Measurements from ENCODE around the gene PDS5B. TPM values are rescaled to one million over a fixed set of nuclear protein-coding genes. Genes with fewer than 3 reads are reported as not detected.

Gene PDS5B
- 43.9 and 44.2 TPM in 2 replicates for total RNA-seq (2014; rRNA removed; shearing (Covaris generic))
- 35.8 and 46.5 TPM in 2 replicates for polyA plus RNA-seq (2016; fragmentation: Nextera tagmentation; extraction: Ambion mirVana)
- long read RNA-seq, partial matches to known transcripts: 6 of 7 reads
- long read RNA-seq, other reads (novel, unspliced or antisense): 1 of 7 reads

GRCh38 chr13:32586080-32586900 lies at the start of gene PDS5B:
Gene PDS5B (plus strand): TSS chr13:32586452. CDS start chr13:32648773, 62,321 bp downstream.
- Mint-ChIP-seq H3K9me3 (no peaks in the 10 kb centered on the region), H3K4me1 (peaks cover 29% of the 10 kb centered on the region), H3K4me3 (peak within 1 kb of the TSS; percentile 86), H3K27me3 (ENCODE audit: insufficient read depth, low read depth, poor library complexity) (peaks cover 10% of the 10 kb centered on the region), H3K36me3 (ENCODE audit: low read depth) (no peaks in the 10 kb centered on the region; the same call in 2 of the 3 replicates), H3K27ac (peak within 1 kb of the TSS; percentile 94)
- DNase-seq (ENCODE audit: low spot score): peak; percentile 96
- no peaks in the 10 kb centered on the region for H3K27me3 ChIP-seq (ENCODE audit: insufficient read depth)
- H4K20me1 ChIP-seq (replicated peaks; ENCODE audit: insufficient read depth): peaks cover 10% of the 10 kb centered on the region; the same call in 1 of the 2 replicates
- H3K4me3 ChIP-seq: peak within 1 kb of the TSS; percentile 89
- H3F3A ChIP-seq (replicated peaks; ENCODE audit: low read depth): no peaks in the 10 kb centered on the region
- peak within 1 kb of the TSS; percentile 64 for H2AFZ ChIP-seq
- peaks cover 23% of the 10 kb centered on the region for H3K4me1 ChIP-seq (ENCODE audit: insufficient read depth)
- TF ChIP-seq ZNF331 (CRISPR knock-in tag; IDR thresholded peaks at IDR 0.05; ENCODE audit: low read depth) (no peak), STAT1 (IDR thresholded peaks at IDR 0.05; ENCODE audit: unreplicated experiment) (no peak), JUNB (IDR thresholded peaks at IDR 0.05; ENCODE audit: unreplicated experiment) (no peak), NANOG (IDR thresholded peaks at IDR 0.05; ENCODE audit: borderline replicate concordance) (no peak), ETS1 (IDR thresholded peaks at IDR 0.05) (no peak), ZNF114 (CRISPR knock-in tag; IDR thresholded peaks at IDR 0.05) (no peak), ZNF462 (CRISPR knock-in tag; IDR thresholded peaks at IDR 0.05) (no peak), POLR2AphosphoS5 (IDR thresholded peaks at IDR 0.05; ENCODE audit: low read depth) (peak; percentile 70), EZH2phosphoT487 (IDR thresholded peaks at IDR 0.05; ENCODE audit: unreplicated experiment) (no peak), REST (IDR thresholded peaks at IDR 0.05; ENCODE audit: unreplicated experiment) (no peak), EZH2 (IDR thresholded peaks at IDR 0.05; ENCODE audit: low read depth, unreplicated experiment) (no peak), CTCF (conservative IDR thresholded peaks at IDR 0.05; ENCODE audit: low read depth in 2 of 2) (peak; percentile 60 to 89), CREB1 (CRISPR knock-in tag; IDR thresholded peaks at IDR 0.05; ENCODE audit: low read depth) (peak; percentile 49; the same call in 1 of the 2 replicates)
- peak within 1 kb of the TSS; percentile 91 for H3K4me2 ChIP-seq
- peak; percentile 89 for ATAC-seq
- H3K27ac ChIP-seq (ENCODE audit: low read depth): peak within 1 kb of the TSS; percentile 97
- no peaks in the 10 kb centered on the region for H3K36me3 ChIP-seq (ENCODE audit: insufficient read depth)
- peaks cover 41% of the 10 kb centered on the region for H3K79me2 ChIP-seq (replicated peaks; ENCODE audit: insufficient read depth)
- no peaks in the 10 kb centered on the region for H3K9me2 ChIP-seq (ENCODE audit: insufficient read depth)

Data from GM23338 (cell line).